IMR-90 (cell line): ENCODE measurements around the gene PPP1R9A. TPM values are rescaled to one million over a fixed set of nuclear protein-coding genes. Genes with fewer than 3 reads are reported as not detected.

Experiments
- ATAC-seq: fragments of 200-7000 bp; cut with Tn5 transposase; 2 replicates; pipeline ENCODE4 v1.9.1; 2020; ENCODE audit warnings: low read depth, mild to moderate bottlenecking, moderate library complexity
- BruUV-seq: library from RNA; stranded (reverse); fragments of 400-500 nt; replicated peaks from 2 replicates; lab custom pipeline; 2021; lab: Mats Ljungman, UMichigan
- CTCF ChIA-PET: fragments of 300-600 bp; formaldehyde crosslinking; extraction: SDS; loops from one replicate; lab custom pipeline; 2021; ENCODE audit warnings: antibody characterized with exemption; lab: Yijun Ruan, JAX
- POLR2A ChIA-PET: fragments of 300-600 bp; sonication (Branson Sonifier 250); formaldehyde crosslinking; loops from one replicate; lab custom pipeline; 2022; ENCODE audit warnings: antibody characterized with exemption; ENCODE audit not compliant: unreplicated experiment; lab: Charles Lee
- DNase-seq: peaks from one replicate; pipeline ENCODE4 v3.0.0; 2013
- H2AFZ ChIP-seq: replicated peaks from 2 replicates; pipeline ENCODE3; 2013; ENCODE audit warnings: low read length, mild to moderate bottlenecking; ENCODE audit not compliant: poor library complexity
- H2AK5ac ChIP-seq: 2 replicates; pipeline ENCODE4 v1.6.1; 2013; ENCODE audit warnings: low read depth, low read length, inconsistent platforms
- H2AK9ac ChIP-seq: replicated peaks from 2 replicates; pipeline ENCODE3; 2013; ENCODE audit warnings: mild to moderate bottlenecking, low read depth, low read length, moderate library complexity; ENCODE audit not compliant: poor library complexity
- H2BK120ac ChIP-seq: 2 replicates; pipeline ENCODE4 v1.6.1; 2013; ENCODE audit warnings: low read depth, low read length, inconsistent platforms
- H2BK15ac ChIP-seq: 3 replicates; pipeline ENCODE4 v1.6.1; 2013; ENCODE audit warnings: low read depth, low read length, inconsistent platforms
- H2BK20ac ChIP-seq: 2 replicates; pipeline ENCODE4 v1.6.1; 2013; ENCODE audit warnings: low read depth, mild to moderate bottlenecking, inconsistent platforms, low read length, moderate library complexity
- H2BK5ac ChIP-seq: 2 replicates; pipeline ENCODE4 v1.6.1; 2013; ENCODE audit warnings: mild to moderate bottlenecking, low read depth, low read length, inconsistent platforms; ENCODE audit not compliant: poor library complexity, severe bottlenecking
- H3K14ac ChIP-seq: replicated peaks from 2 replicates; pipeline ENCODE4 v1.6.1; 2013; ENCODE audit warnings: low read depth, low read length, inconsistent platforms
- H3K18ac ChIP-seq: 2 replicates; pipeline ENCODE4 v1.6.1; 2013; ENCODE audit warnings: low read depth, low read length, control low read depth
- H3K23ac ChIP-seq: 2 replicates; pipeline ENCODE4 v1.6.1; 2013; ENCODE audit warnings: low read depth, low read length, inconsistent platforms
- H3K27ac ChIP-seq: 2 replicates; pipeline ENCODE4 v1.5.1; 2013; ENCODE audit warnings: mild to moderate bottlenecking, control low read depth, low read length; ENCODE audit not compliant: insufficient read depth
- H3K27me3 ChIP-seq: 2 replicates; pipeline ENCODE4 v1.6.1; 2013; ENCODE audit warnings: low read length; ENCODE audit not compliant: control insufficient read depth, insufficient read depth
- H3K36me3 ChIP-seq: 2 replicates; pipeline ENCODE4 v1.6.1; 2013; ENCODE audit warnings: low read length, mixed read lengths; ENCODE audit not compliant: control insufficient read depth, insufficient read depth
- H3K4ac ChIP-seq: 2 replicates; pipeline ENCODE4 v1.6.1; 2013; ENCODE audit warnings: low read depth, low read length, inconsistent platforms
- H3K4me1 ChIP-seq: 2 replicates; pipeline ENCODE4 v1.6.1; 2013; ENCODE audit warnings: low read length, mixed read lengths; ENCODE audit not compliant: control insufficient read depth, insufficient read depth
- H3K4me2 ChIP-seq: 2 replicates; pipeline ENCODE4 v1.6.1; 2013; ENCODE audit warnings: low read depth, mild to moderate bottlenecking, control low read depth, low read length, moderate library complexity
- H3K4me3 ChIP-seq: 2 replicates; pipeline ENCODE4 v1.5.1; 2013; ENCODE audit warnings: low read depth, mild to moderate bottlenecking, control low read depth, low read length, moderate library complexity; ENCODE audit not compliant: insufficient read depth
- H3K56ac ChIP-seq: 2 replicates; pipeline ENCODE4 v1.6.1; 2013; ENCODE audit warnings: low read length, inconsistent platforms; ENCODE audit not compliant: insufficient read depth; ENCODE audit errors: extremely low read depth
- H3K79me1 ChIP-seq, 2 experiments: 2 replicates each; pipeline ENCODE4 v1.6.1; 2013; ENCODE audit warnings: low read length in 2 of 2, inconsistent platforms in 1 of 2, low read depth in 1 of 2
- H3K9ac ChIP-seq: 2 replicates; pipeline ENCODE4 v1.6.1; 2013; ENCODE audit warnings: low read depth, low read length, control low read depth
- H3K9me1 ChIP-seq: 2 replicates; pipeline ENCODE4 v1.6.1; 2013; ENCODE audit warnings: low read length, inconsistent platforms; ENCODE audit not compliant: insufficient read depth
- H3K9me3 ChIP-seq: 2 replicates; pipeline ENCODE4 v1.6.1; 2013; ENCODE audit warnings: low read length; ENCODE audit not compliant: control insufficient read depth, insufficient read depth
- H4K20me1 ChIP-seq: 2 replicates; pipeline ENCODE4 v1.6.1; 2013; ENCODE audit warnings: low read length, inconsistent platforms; ENCODE audit not compliant: insufficient read depth
- H4K5ac ChIP-seq: 2 replicates; pipeline ENCODE4 v1.6.1; 2013; ENCODE audit warnings: mild to moderate bottlenecking, low read depth, low read length, control low read depth
- H4K8ac ChIP-seq, 2 experiments: 2 replicates each; pipeline ENCODE4 v1.6.1; 2013; ENCODE audit warnings: low read depth in 2 of 2, low read length in 2 of 2, control low read depth in 1 of 2, inconsistent platforms in 1 of 2
- H4K91ac ChIP-seq: 2 replicates; pipeline ENCODE4 v1.6.1; 2013; ENCODE audit warnings: low read depth, low read length, inconsistent platforms; ENCODE audit not compliant: insufficient read depth
- FOS ChIP-seq: fragments of 150-350 bp; IDR thresholded peaks from 2 replicates; pipeline ENCODE4 v1.6.1; 2016; ENCODE audit warnings: low read depth, low read length
- RAD21 ChIP-seq: IDR thresholded peaks from 2 replicates; pipeline ENCODE4 v1.6.1; 2012; ENCODE audit warnings: low read length, improper control_type of control experiment
- WGBS, 2 experiments: methylation state at CpG; one replicate each; pipeline versions ENCODE4 v1.1.5 to v1.1.7; 2013; ENCODE audit warnings: missing lambda C conversion rate in 2 of 2; ENCODE audit not compliant: insufficient read length in 1 of 2; ENCODE audit errors: extremely low coverage in 2 of 2; 5-methylcytosine and 5-hydroxymethylcytosine counted together
- dilution Hi-C: fragments of 300-500 bp; cut with HindIII; formaldehyde crosslinking; loops from one replicate; pipeline ENCODE4 v1.14.3; 2018; ENCODE audit warnings: low sequenced_read_pairs; ENCODE audit not compliant: unreplicated experiment
- in situ Hi-C: fragments of 300-500 bp; cut with MboI; formaldehyde crosslinking; loops from 3 replicates; pipeline ENCODE4 v1.14.3; 2019; ENCODE audit warnings: low sequenced_read_pairs, inconsistent platforms, mixed read lengths
- intact Hi-C: fragments of 100-400 bp; cut with micrococcal nuclease; formaldehyde crosslinking; loops from 2 replicates; pipeline ENCODE4 v1.10.0; 2022
- polyA plus RNA-seq, 3 experiments: library from polyadenylated mRNA; depleted of rRNA; stranded (reverse); fragments of >200 nt; gene quantifications; 2 replicates each; pipeline ENCODE4 v1.2.3, GENCODE V29; 2012; ENCODE audit warnings: low replicate concordance in 1 of 3
- total RNA-seq: library from RNA; depleted of rRNA; stranded (reverse); fragments of >200 nt; gene quantifications from 2 replicates; pipeline ENCODE4 v1.2.3, GENCODE V29; 2012
- TF ChIP-seq, protein P1 (sequence below): fragments of 150-350 bp; IDR thresholded peaks from 2 replicates; pipeline ENCODE4 v1.6.1; 2016; ENCODE audit warnings: low read depth, mild to moderate bottlenecking, low read length, moderate library complexity, borderline replicate concordance

PPP1R9A gene
- total and polyA plus RNA-seq, 2 of the 4 experiments (the other 2 are of a cell fraction) = not detected

DNA sequence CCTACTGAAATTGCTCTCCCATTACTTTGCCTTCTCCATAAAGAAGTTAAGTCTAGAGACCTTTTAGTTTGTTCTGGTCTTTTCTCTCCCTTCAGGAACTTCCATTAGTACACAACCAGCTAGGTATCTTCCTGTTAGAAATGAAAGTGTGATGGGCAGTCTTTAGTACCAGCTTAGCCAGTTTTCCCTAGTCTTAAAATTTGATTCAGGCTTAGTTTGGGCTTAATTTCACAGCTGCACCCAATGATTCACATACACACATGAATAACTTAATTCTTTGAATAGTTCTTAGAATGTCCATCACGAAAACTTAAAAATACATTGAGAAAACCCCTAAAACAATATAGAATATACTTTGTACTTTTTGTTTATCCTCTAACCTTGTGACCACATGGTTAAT is 2.4 kb upstream of the PPP1R9A start:
- no peaks in the 10 kb centered on the region for H3K36me3 ChIP-seq
- H3K9me1 ChIP-seq = no peaks in the 10 kb centered on the region
- no peak overlapping the region for H2BK5ac ChIP-seq
- no peak overlapping the region for H2BK120ac ChIP-seq
- POLR2A ChIA-PET = no interaction called here
- no peak overlapping the region for H2AK9ac ChIP-seq
- no peak overlapping the region for H3K56ac ChIP-seq
- ATAC-seq (no peak), DNase-seq (no peak)
- H3K4ac ChIP-seq = no peak overlapping the region
- no peak overlapping the region for H3K23ac ChIP-seq
- BruUV-seq = no TSS peak
- no peak overlapping the region for H4K8ac ChIP-seq
- H2AK5ac ChIP-seq = no peak overlapping the region
- H3K79me1 ChIP-seq = no peaks in the 10 kb centered on the region
- H2BK15ac ChIP-seq = no peak overlapping the region
- no peak overlapping the region for H3K27ac ChIP-seq
- peaks cover 18% of the 10 kb centered on the region for H3K27me3 ChIP-seq
- CTCF ChIA-PET = no interaction called here
- no peak overlapping the region for H4K5ac ChIP-seq
- no peak for TF ChIP-seq RAD21
- TF ChIP-seq, protein P1, sequence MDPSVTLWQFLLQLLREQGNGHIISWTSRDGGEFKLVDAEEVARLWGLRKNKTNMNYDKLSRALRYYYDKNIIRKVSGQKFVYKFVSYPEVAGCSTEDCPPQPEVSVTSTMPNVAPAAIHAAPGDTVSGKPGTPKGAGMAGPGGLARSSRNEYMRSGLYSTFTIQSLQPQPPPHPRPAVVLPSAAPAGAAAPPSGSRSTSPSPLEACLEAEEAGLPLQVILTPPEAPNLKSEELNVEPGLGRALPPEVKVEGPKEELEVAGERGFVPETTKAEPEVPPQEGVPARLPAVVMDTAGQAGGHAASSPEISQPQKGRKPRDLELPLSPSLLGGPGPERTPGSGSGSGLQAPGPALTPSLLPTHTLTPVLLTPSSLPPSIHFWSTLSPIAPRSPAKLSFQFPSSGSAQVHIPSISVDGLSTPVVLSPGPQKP = no peak
- no peak for TF ChIP-seq FOS
- no peak overlapping the region for H3K4me2 ChIP-seq
- H2BK20ac ChIP-seq = no peak overlapping the region
- H4K20me1 ChIP-seq = no peaks in the 10 kb centered on the region
- H3K18ac ChIP-seq = no peak overlapping the region
- H3K9ac ChIP-seq = no peak overlapping the region
- H4K91ac ChIP-seq = no peak overlapping the region
- no peak overlapping the region for H3K4me3 ChIP-seq
- in situ Hi-C loops (no loop called here), intact Hi-C loops (no loop called here), dilution Hi-C loops (no loop called here)
- H3K4me1 ChIP-seq = no peaks in the 10 kb centered on the region
- H2AFZ ChIP-seq = no peak overlapping the region
- H3K14ac ChIP-seq = no peak overlapping the region
- whole genome bisulfite sequencing, 2 experiments = no CpG with 5 or more reads among the region's 1 CpG
- no peaks in the 10 kb centered on the region for H3K9me3 ChIP-seq
